ENCODE results near the gene C2orf42.
"Not testable (repeated sequence)": the region's sequence is repeated elsewhere in the genome, so short reads cannot be mapped to it uniquely, and the experiment has no call there.

The C2orf42 gene

GRCh38 chr2:70131344-70132143, 59.3 kb downstream of the C2orf42 start:
- DNase-seq, result not testable (repeated sequence)

DNA sequence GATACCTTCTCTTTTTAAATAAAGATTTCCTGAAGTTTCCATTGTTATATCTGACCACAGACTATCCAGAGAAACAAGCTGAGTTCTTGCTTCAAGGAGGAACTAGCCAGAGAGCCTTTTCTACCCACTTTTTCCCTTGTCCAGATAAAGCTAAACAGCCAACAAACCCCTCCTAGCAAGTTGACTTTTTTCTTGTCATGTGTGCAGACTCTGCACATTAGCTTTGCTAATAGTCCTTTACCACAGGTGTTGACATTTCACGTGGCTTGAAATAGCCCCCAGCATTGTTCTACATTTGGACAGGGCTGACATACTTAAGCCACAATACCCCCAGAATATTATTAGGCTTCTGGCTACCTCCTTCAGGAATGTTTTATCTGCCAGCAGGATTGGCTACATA, 62.8 kb downstream of the C2orf42 start:
- peak; percentile 55 to 67 for DNase-seq

DNA sequence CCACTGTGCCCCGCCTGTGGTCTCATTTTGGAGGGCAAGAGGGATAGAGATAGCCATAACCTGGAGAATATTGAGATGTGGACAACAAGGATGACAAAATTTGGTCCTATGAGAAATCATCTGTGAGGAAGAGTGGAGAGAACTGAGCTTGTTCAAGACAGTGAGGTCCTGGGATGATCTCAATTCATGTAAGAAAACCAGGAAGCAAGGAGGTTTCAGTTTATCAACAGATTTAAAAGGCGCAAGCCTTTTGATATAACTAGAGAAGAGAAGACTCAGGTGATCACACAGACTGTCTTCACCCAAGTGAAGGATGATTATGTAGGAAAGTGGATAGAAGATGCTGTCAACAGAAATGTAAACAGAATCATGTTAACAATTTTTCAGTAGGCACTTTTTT, 64.4 kb downstream of the C2orf42 start:
- peak; percentile 15 to 40 for DNase-seq

GRCh38 chr2:70125498-70125898, 65.3 kb downstream of the C2orf42 start:
- DNase-seq, result no peak

GRCh38 chr2:70124983-70125480, 65.8 kb downstream of the C2orf42 start:
- DNase-seq, result peak; percentile 88 to 91

DNA sequence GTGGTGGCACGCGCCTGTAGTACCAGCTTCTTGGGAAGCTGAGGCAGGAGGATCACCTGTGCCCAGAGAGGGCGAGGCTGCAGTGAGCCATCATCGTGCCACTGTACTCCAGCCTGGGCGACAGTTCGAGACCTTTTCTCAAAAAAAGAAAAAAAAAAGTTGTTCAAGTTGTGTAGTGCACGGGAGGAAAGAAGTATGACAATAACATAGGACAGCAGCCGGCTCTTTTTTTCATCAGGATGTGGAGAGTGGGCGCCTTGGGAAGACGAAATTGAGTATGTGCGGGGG, 67.0 kb downstream of the C2orf42 start:
- no peak for DNase-seq

- DNase-seq, result peak; percentile 45 to 64
Measured at GRCh38 chr2:70123051-70123828, 67.6 kb downstream of the C2orf42 start.

DNA sequence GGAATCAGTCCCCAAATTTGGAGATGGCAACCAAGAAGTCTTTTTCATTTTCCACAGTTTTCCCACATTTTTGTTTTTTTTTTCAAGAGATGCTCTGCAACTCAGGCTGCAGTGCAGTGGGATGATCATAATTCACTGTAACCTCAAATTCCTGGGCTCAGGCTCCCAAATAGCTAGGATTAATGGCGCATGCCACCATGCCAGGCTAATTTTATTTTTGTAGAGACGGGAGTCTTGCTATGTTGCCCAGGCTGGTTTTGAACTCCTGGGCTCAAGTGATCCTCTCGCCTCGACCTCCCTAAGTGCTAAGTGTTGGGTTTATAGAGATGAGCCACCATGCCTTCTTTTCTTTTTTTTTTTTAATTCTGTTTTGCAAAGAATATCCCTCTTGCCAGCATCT, 68.3 kb downstream of the C2orf42 start:
- DNase-seq, result no peak

DNA sequence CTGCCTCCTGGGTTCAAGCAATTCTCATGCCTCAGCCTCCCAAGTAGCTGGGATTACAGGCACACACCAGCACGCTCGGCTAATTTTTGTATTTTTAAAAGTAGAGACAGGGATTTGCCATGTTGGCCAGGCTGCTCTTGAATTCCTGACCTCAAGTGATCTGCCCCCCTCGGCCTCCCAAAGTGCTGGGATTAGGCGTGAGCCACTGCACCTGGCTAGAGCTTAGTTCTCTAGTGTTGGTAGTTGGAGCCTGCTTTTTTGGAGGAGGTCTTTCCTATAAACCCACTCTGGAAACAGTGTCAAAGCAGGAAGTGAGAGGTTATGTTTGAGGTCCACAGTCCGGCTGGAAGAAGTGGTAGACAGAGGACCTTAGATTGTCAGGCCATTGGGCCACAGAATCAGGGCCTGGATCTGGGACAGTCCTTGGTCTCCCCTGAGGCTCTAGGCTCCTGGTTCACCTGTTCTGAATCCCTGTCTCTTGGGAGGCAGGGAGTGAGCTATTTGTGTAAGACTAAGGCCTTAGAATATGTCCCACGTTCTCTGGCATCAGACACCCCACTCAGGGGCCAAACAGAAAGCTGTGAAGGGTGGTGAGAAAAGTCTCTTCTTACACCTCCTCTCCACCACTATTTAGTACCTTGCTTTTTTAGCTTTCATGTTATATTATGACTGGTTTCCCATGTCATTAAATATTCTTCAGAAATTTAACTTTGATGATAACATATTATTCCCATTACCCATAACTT, 69.0 kb downstream of the C2orf42 start:
- DNase-seq, result no peak

- DNase-seq, result no peak
Measured at GRCh38 chr2:70118798-70119454, 71.9 kb downstream of the C2orf42 start.

- DNase-seq, result no peak
Measured at GRCh38 chr2:70116936-70117552, 73.8 kb downstream of the C2orf42 start.

- peak; percentile 33 to 60 for DNase-seq
Measured at GRCh38 chr2:70115646-70116442, 75.0 kb downstream of the C2orf42 start.

DNA sequence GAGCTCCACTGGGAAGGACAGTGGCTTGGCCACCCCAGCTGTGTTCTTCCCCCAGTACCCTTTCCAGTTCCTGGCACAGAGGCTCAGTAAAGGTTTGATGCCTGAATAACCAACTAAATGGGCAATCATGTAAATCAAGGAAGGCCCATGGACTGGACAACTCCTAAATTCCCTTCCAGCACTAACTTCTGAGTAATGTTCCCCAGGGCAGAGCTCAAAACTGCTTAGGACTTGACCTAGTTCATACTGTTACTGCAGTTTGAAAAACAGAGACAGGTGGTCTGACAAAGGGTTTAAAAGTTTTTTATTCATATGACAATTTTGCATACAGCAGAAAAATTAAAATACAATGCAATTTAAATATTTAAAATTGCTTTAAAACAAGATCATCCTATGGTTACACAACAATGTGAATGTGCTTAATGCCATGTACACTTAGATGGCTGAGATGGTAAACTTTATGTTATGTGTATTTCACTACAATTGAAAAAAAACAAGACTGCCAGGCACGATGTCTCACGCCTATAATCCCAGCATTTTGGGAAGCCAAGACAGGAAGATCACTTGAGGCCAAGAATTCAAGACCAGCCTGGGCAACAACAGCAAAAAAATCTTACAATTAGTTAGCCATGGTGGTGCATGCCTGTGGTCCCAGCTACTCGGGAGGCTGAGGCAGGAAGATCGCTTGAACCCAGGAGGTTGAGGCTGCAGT, 77.3 kb downstream of the C2orf42 start:
- no peak for DNase-seq

DNA sequence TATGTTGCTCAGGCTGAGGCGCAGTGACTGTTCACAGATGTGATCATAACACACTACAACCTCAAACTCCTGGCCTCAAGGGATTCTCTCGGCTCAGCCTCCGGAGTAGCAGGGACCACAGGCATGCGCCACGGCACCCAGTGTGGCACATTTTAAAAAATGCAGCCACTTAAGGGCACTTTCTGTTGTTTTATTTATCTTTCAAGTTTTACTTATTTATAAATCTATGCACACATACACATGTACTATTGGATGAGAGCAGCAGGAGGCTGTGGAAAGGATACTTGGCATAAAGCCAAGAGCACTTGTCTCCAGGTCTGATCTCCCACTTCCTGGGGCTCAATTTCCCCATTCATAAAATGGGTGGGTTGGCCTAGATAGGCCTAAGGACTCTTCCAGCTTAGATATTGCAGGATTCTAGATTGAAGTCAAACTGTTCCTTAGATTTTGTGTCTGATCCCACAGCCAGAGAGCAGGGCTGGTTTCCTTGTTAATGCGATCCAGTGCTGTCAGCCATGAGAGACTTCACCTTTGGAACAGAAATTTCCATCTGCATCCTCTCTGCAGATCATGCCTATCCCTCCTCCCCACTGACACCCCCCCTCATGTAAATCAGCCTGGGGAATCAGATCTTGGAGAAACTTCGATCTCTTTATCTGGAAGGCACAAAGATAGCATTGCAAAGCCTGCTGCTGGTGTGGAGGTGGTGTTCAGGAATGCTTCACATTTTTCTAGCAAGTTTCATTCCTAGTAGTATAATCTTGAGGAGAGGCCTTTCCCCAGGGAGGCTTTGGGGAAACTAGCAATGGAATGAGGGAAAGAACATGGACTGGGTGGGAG, 78.8 kb downstream of the C2orf42 start:
- no peak for DNase-seq

GRCh38 chr2:70110397-70110796, 80.4 kb downstream of the C2orf42 start:
- DNase-seq, result not testable (repeated sequence)

- not testable (repeated sequence) for DNase-seq
Measured at GRCh38 chr2:70106138-70106537, 84.7 kb downstream of the C2orf42 start.

GRCh38 chr2:70104231-70105111, 86.3 kb downstream of the C2orf42 start:
- peak; percentile 75 to 76 for DNase-seq

DNA sequence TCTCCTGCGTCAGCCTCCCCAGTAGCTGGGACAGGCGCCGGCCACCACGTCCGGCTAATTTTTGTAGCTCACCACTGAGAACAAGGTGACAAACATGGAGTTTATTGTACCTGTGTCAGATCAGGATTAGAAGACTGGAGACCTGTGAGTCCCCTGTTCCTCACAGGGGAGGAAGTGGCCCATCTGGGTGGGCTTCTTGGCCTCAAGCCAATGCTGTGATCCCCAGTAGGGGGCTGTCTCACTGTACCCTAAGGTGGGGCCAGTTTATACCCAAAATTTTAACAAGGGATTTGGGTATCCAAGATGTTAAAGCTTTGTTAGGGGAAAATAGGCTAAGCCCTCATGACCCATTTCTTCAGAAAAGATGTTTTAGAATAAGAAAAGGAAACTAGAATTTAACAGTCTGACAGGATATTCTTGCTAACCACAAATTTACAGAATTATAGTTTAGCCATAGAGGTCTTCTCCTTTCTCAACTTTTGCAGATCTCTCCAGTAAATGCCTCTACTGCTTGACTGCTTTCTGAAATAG, 87.2 kb downstream of the C2orf42 start:
- DNase-seq, result peak in 1 of 2 donors; percentile 50
